Measurements from ENCODE around the gene PIBF1. TPM values are rescaled to one million over a fixed set of nuclear protein-coding genes. Genes with fewer than 3 reads are reported as not detected.

PIBF1 gene
- total RNA-seq, 3 donors from 2014 or later = 18.5 to 24.6 (median 20.4) TPM

DNA sequence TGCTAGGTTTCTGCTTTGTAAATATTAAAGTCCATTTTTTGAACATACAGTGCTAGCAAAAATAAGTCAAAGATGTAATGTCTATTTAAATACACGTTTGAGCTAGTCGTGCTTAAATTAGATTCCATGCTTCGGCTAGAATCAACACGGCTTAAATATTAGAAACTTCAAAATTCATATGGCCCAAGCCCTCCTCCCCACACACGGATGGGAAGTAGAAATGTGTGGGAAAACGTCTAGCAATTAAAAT lies 276.1 kb downstream of the PIBF1 start:
- no peaks in the 10 kb centered on the region for H3K9me3 ChIP-seq
- no peaks in the 10 kb centered on the region for H3K36me3 ChIP-seq (ENCODE audit: low read depth)
- TF ChIP-seq, protein P1, sequence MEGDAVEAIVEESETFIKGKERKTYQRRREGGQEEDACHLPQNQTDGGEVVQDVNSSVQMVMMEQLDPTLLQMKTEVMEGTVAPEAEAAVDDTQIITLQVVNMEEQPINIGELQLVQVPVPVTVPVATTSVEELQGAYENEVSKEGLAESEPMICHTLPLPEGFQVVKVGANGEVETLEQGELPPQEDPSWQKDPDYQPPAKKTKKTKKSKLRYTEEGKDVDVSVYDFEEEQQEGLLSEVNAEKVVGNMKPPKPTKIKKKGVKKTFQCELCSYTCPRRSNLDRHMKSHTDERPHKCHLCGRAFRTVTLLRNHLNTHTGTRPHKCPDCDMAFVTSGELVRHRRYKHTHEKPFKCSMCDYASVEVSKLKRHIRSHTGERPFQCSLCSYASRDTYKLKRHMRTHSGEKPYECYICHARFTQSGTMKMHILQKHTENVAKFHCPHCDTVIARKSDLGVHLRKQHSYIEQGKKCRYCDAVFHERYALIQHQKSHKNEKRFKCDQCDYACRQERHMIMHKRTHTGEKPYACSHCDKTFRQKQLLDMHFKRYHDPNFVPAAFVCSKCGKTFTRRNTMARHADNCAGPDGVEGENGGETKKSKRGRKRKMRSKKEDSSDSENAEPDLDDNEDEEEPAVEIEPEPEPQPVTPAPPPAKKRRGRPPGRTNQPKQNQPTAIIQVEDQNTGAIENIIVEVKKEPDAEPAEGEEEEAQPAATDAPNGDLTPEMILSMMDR (IDR thresholded peaks at IDR 0.05) = no peak
- no peak for DNase-seq
- intact Hi-C loops (cut with DNase I, micrococcal nuclease) = no loop called here
- peak overlapping the region; percentile 83 for H3K4me3 ChIP-seq
- no peaks in the 10 kb centered on the region for H3K4me1 ChIP-seq (ENCODE audit: low read depth)
- ATAC-seq = no peak

GRCh38 chr13:73058432-73058735 lies 276.5 kb downstream of the PIBF1 start:
- H3K4me3 ChIP-seq = peak overlapping the region; percentile 83
- no peaks in the 10 kb centered on the region for H3K36me3 ChIP-seq (ENCODE audit: low read depth)
- no peak for DNase-seq
- no peaks in the 10 kb centered on the region for H3K9me3 ChIP-seq
- no peak for ATAC-seq
- TF ChIP-seq, protein P1 (IDR thresholded peaks at IDR 0.05) = no peak
- intact Hi-C loops (cut with DNase I, micrococcal nuclease) = no loop called here
- H3K4me1 ChIP-seq (ENCODE audit: low read depth) = no peaks in the 10 kb centered on the region

GRCh38 chr13:73058736-73059459 lies 277.0 kb downstream of the PIBF1 start, which contains the start of gene KLF5:
KLF5 (plus strand) TSS chr13:73059005; CDS start chr13:73059328, 323 bp downstream.
- Histone ChIP-seq H3K4me1 (ENCODE audit: low read depth) (no peaks in the 10 kb centered on the region), H3K9me3 (no peaks in the 10 kb centered on the region), H3K4me3 (peak within 1 kb of the TSS; percentile 83), H3K36me3 (ENCODE audit: low read depth) (no peaks in the 10 kb centered on the region)
- peak; percentile 97 to 99 (median 99) for DNase-seq
- peak; percentile 89 for ATAC-seq
- TF ChIP-seq, protein P1 (IDR thresholded peaks at IDR 0.05) = no peak
- intact Hi-C loops (cut with DNase I, micrococcal nuclease) = no loop called here

- peak overlapping the region; percentile 83 for H3K4me3 ChIP-seq
- no peaks in the 10 kb centered on the region for H3K36me3 ChIP-seq (ENCODE audit: low read depth)
- ATAC-seq = peak; percentile 1
- H3K9me3 ChIP-seq = no peaks in the 10 kb centered on the region
- no peaks in the 10 kb centered on the region for H3K4me1 ChIP-seq (ENCODE audit: low read depth)
- peak in 2 of 3 donors; percentile 64 to 68 for DNase-seq
- TF ChIP-seq, protein P1 (IDR thresholded peaks at IDR 0.05) = no peak
- intact Hi-C loops (cut with DNase I, micrococcal nuclease) = no loop called here
Measured at GRCh38 chr13:73059460-73060250, 277.7 kb downstream of the PIBF1 start.

DNA sequence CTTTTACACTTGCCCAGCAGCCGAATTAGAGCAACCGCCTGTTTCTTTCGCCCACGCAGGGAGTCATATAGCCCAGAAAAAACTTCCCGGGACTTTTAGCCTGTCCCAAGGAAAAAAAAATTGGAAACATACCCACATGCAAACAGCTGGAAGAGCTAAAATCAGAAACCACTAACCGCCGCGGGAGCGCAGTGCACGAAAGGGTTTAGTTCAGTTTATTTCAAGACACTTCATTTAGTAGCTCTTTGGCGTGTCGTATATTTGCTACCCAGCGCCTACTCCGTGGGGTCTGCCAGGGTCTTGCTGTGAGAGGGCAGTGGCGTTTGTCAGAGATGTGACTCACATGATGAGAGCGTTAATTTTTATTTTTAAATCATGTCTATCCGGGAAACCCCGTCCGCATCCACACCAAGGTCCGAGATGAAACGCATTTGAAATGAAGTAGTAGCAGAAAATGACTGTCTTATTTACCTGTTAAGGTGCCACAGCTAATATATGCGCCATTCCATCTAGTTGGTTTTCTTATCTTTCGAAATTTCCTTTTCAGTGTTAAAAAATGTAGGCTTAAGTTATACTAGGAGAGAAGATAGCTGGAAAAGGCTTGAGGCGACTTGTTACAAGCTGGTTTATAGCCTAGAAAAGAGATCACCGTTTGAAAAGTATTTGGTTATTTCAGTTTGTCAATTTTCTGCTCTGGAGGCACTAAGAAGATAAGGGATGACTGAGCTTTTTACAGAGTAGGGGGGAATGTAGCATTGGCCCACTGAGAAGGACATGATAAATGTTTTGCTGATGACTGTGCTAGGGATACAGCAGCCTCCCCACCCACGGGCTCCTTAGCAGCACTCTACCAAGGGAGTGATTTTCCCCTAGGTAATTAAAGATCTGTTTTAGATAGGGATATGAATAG lies 278.6 kb downstream of the PIBF1 start:
- Histone ChIP-seq H3K4me1 (ENCODE audit: low read depth) (no peaks in the 10 kb centered on the region), H3K36me3 (ENCODE audit: low read depth) (no peaks in the 10 kb centered on the region), H3K9me3 (no peaks in the 10 kb centered on the region), H3K4me3 (peak overlapping the region; percentile 83)
- no peak for ATAC-seq
- DNase-seq = peak in 1 of 3 donors; percentile 48
- TF ChIP-seq, protein P1 (IDR thresholded peaks at IDR 0.05) = no peak
- intact Hi-C loops (cut with DNase I, micrococcal nuclease) = no loop called here
